Measurements from ENCODE around the gene CTNNA1.

The CTNNA1 gene

DNA sequence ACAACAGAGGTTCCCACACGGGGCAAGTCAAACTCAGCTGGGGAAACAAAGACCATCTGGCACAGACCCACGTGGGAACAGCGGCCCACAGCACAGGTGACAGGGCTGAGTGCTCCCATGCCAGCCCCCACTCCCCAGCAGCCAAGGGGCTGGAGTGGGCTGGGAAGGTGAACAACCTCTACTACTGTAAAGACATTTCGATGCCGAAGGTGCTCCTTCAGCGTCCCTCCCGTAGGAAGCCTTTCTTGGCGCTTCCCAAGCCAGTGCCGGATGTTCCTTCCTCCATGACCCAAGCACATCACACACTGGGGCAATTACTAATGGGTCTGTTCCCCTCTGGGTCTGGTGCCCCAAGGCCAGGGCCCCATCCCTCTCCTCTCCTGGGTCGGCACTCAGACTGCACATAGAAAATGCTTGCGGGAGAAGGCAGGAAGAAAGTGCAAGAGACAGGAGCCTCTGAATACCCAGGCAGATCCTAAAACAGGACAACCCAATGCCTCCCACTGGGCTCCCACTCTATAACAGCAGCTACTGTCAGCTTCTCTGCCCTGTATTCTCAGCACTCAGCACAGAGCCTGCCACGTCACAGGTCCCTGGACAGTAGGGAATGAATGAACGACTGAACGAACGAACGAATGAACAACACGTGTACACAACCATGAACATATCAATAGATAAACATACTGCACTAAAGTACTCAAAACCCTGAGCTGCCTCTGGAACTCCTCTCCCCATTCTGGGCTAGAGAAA lies 198.9 kb downstream of the CTNNA1 start:
- Histone ChIP-seq H3K4me1 (peaks cover 80% of the 10 kb centered on the region), H3K27me3 (no peaks in the 10 kb centered on the region), H3K9me3 (no peaks in the 10 kb centered on the region), H3K36me3 (no peaks in the 10 kb centered on the region; the same call in 1 of the 2 replicates), H3K4me3 (ENCODE audit: low read depth, low read length) (no peak overlapping the region)
- no peak for DNase-seq
- no peak for TF ChIP-seq CTCF (IDR thresholded peaks at IDR 0.05; ENCODE audit: low read depth, low read length)

DNA sequence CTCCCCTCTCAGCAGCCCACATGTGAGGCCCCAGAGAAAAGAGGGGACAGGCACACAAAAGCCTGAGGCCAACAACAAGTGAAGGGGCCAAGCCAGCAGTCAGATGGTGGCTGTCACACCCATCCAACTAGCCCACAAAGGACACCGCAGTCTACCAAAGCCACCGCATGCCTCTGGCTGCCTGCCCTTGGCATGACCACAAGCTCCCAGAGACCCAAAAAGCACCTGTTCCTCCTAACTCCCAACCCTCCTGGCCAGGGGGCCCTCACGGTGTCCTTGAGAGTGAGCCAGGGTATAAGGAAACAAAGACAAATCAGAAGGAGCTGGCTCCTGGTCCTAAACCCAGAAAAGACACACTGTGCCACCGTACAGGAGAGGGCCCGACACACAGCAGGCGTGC lies 199.7 kb downstream of the CTNNA1 start:
- Histone ChIP-seq H3K4me1 (peaks cover 72% of the 10 kb centered on the region), H3K27me3 (no peaks in the 10 kb centered on the region), H3K36me3 (no peaks in the 10 kb centered on the region), H3K9me3 (no peaks in the 10 kb centered on the region), H3K4me3 (ENCODE audit: low read depth, low read length) (no peak overlapping the region)
- no peak for DNase-seq
- no peak for TF ChIP-seq CTCF (IDR thresholded peaks at IDR 0.05; ENCODE audit: low read depth, low read length)

GRCh38 chr5:138953387-138954256 lies 200.4 kb downstream of the CTNNA1 start:
- no peak for TF ChIP-seq CTCF (IDR thresholded peaks at IDR 0.05; ENCODE audit: low read depth, low read length)
- peak; percentile 99 for DNase-seq
- Histone ChIP-seq H3K9me3 (no peaks in the 10 kb centered on the region), H3K27me3 (no peaks in the 10 kb centered on the region), H3K36me3 (no peaks in the 10 kb centered on the region), H3K4me1 (peaks cover 65% of the 10 kb centered on the region), H3K4me3 (ENCODE audit: low read depth, low read length) (no peak overlapping the region)

DNA sequence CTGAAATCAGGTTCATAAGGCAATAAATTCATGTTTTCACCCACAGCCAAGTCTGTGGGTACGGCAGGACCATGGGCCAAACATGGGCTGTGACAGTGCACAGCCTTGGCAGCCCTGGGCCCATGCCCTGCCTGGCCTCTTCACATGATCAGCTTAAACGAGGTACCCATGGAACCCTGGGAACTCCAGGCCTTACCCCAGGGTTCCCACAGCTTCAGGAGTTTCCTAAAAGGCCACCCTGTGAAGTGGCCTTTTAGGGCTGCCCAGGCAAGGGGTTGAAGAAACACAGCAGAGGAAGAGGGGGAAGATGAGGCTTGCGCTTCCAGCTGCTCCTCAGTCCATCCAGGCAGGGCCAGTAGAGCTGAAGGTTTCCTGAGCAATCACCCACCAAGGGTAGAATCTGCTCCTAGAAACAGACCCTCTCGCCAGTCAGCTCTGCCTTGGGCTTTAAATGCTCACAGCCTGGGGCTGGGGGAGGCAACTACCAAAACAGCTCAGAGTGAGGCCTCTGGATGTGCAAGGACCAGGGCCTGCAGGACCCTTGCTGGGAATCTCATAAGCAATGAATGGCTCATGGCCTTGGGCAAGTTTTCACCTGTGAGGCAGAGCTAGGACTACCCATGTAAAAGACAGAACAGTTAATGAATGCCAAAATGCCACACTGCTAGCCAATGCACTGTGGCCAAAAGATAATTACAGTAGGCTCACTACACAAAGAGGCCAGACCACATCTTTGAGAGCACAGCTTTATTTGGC lies 201.2 kb downstream of the CTNNA1 start:
- Histone ChIP-seq H3K27me3 (no peaks in the 10 kb centered on the region), H3K4me1 (peaks cover 66% of the 10 kb centered on the region), H3K9me3 (no peaks in the 10 kb centered on the region), H3K36me3 (no peaks in the 10 kb centered on the region), H3K4me3 (ENCODE audit: low read depth, low read length) (no peak overlapping the region)
- TF ChIP-seq CTCF (IDR thresholded peaks at IDR 0.05; ENCODE audit: low read depth, low read length): no peak
- DNase-seq: peak; percentile 50

DNA sequence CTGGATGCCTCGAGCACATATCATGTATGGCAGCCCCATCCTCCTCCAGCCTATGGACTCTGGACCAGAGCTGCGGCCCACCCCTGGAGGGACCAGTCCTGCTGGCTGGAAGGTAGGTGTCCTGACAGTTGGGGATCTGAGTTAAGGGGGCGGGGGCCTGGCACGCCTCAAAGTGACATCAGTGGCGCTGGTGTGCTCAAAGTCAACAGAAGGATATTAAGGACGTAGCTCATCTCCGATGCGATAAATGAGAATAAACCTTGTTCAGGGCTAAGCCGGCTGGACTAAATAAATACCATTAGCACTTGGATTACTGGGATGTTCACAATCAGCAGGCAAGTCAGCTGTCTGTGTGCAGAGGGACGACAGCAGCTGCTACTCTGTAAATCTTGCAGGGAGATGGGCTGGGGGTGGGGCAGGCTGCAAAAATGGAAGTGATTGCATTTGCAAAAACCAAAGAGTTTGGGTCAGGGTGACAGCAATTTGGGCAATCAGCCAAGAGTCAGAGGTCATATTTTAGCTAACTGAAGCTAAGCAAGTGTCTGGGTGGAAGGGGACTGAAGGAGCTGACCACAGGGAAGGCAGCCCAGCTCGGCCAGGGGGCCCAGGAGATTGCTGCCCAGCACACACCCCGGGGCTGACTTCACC lies 201.9 kb downstream of the CTNNA1 start:
- Histone ChIP-seq H3K4me3 (ENCODE audit: low read depth, low read length) (no peak overlapping the region), H3K4me1 (peaks cover 61% of the 10 kb centered on the region), H3K9me3 (no peaks in the 10 kb centered on the region), H3K36me3 (no peaks in the 10 kb centered on the region), H3K27me3 (no peaks in the 10 kb centered on the region)
- no peak for TF ChIP-seq CTCF (IDR thresholded peaks at IDR 0.05; ENCODE audit: low read depth, low read length)
- peak; percentile 75 for DNase-seq

All from BE2C (cell line).